Neural progenitor cell (in vitro differentiated cells): Measurements from ENCODE around the gene RBM19. TPM values are rescaled to one million over a fixed set of nuclear protein-coding genes. Genes with fewer than 3 reads are reported as not detected.

Source experiments
- DNase-seq: peaks from one replicate; pipeline ENCODE4 v3.0.0-alpha.2; 2016; ENCODE audit warnings: low spot score
- H2AFZ ChIP-seq: fragments of 200-600 bp; sonication (generic); replicated peaks from 2 replicates; pipeline ENCODE4 v1.6.1; 2016; ENCODE audit warnings: antibody characterized with exemption
- H3F3A ChIP-seq: fragments of 200-600 bp; sonication (generic); 2 replicates; pipeline ENCODE4 v1.6.1; 2016; ENCODE audit warnings: antibody characterized with exemption, low read depth
- H3K27ac ChIP-seq: fragments of 200-600 bp; sonication (generic); 2 replicates; pipeline ENCODE4 v1.5.1; 2016; ENCODE audit warnings: mild to moderate bottlenecking
- H3K27me3 ChIP-seq: fragments of 200-600 bp; sonication (generic); 2 replicates; pipeline ENCODE4 v1.6.1; 2016; ENCODE audit warnings: mild to moderate bottlenecking, moderate library complexity
- H3K36me3 ChIP-seq: fragments of 200-600 bp; sonication (generic); 2 replicates; pipeline ENCODE4 v1.5.1; 2016
- H3K4me1 ChIP-seq: fragments of 200-600 bp; sonication (generic); 2 replicates; pipeline ENCODE4 v1.6.1; 2016; ENCODE audit warnings: mixed run types
- H3K4me2 ChIP-seq: fragments of 200-600 bp; sonication (generic); 2 replicates; pipeline ENCODE4 v1.6.1; 2016
- H3K4me3 ChIP-seq: fragments of 200-600 bp; sonication (generic); 2 replicates; pipeline ENCODE4 v1.5.1; 2016
- H3K79me2 ChIP-seq: fragments of 200-600 bp; sonication (generic); 2 replicates; pipeline ENCODE4 v1.6.1; 2016; ENCODE audit warnings: low read depth
- H3K9ac ChIP-seq: fragments of 200-600 bp; sonication (generic); 2 replicates; pipeline ENCODE4 v1.6.1; 2016
- H3K9me3 ChIP-seq: fragments of 200-600 bp; sonication (generic); 2 replicates; pipeline ENCODE4 v1.5.1; 2016; ENCODE audit warnings: low read depth
- H4K20me1 ChIP-seq: fragments of 200-600 bp; sonication (generic); 2 replicates; pipeline ENCODE4 v1.6.1; 2016; ENCODE audit warnings: low read depth
- H3K27ac Mint-ChIP-seq: 3 replicates; pipeline ENCODE4 v1.8.0; 2021; ENCODE audit warnings: mixed read lengths
- H3K27me3 Mint-ChIP-seq: 2 replicates; pipeline ENCODE4 v1.8.0; 2022; ENCODE audit warnings: low read depth, mild to moderate bottlenecking, inconsistent platforms, moderate library complexity, mixed read lengths; ENCODE audit not compliant: insufficient read depth
- H3K36me3 Mint-ChIP-seq: 3 replicates; pipeline ENCODE4 v1.8.0; 2021; ENCODE audit warnings: mixed read lengths
- H3K4me1 Mint-ChIP-seq: 3 replicates; pipeline ENCODE4 v1.8.0; 2021; ENCODE audit warnings: mixed read lengths
- H3K4me3 Mint-ChIP-seq: 3 replicates; pipeline ENCODE4 v1.8.0; 2021; ENCODE audit warnings: mild to moderate bottlenecking, moderate library complexity, mixed read lengths
- H3K9me3 Mint-ChIP-seq: 3 replicates; pipeline ENCODE4 v1.8.0; 2020; ENCODE audit warnings: mixed read lengths
- EZH2 ChIP-seq: fragments of 200-600 bp; sonication (generic); IDR thresholded peaks from 2 replicates; pipeline ENCODE4 v1.6.1; 2017; ENCODE audit warnings: antibody characterized with exemption, mild to moderate bottlenecking, moderate library complexity
- EZH2phosphoT487 ChIP-seq: fragments of 200-600 bp; sonication (generic); IDR thresholded peaks from 2 replicates; pipeline ENCODE4 v1.6.1; 2017; ENCODE audit warnings: antibody characterized with exemption
- total RNA-seq: library from RNA; depleted of rRNA; stranded (reverse); fragments of >200 nt; gene quantifications from 2 replicates; pipeline ENCODE4 v1.2.3, GENCODE V29; 2015; ENCODE audit warnings: low replicate concordance
- TF ChIP-seq, protein P1 (sequence below): fragments of 200-600 bp; sonication (generic); IDR thresholded peaks from 2 replicates; pipeline ENCODE4 v1.5.1; 2017; ENCODE audit warnings: antibody characterized with exemption, mild to moderate bottlenecking

The RBM19 gene
- total RNA-seq, 1 donor from 2014 or later, result 23.5 TPM

DNA sequence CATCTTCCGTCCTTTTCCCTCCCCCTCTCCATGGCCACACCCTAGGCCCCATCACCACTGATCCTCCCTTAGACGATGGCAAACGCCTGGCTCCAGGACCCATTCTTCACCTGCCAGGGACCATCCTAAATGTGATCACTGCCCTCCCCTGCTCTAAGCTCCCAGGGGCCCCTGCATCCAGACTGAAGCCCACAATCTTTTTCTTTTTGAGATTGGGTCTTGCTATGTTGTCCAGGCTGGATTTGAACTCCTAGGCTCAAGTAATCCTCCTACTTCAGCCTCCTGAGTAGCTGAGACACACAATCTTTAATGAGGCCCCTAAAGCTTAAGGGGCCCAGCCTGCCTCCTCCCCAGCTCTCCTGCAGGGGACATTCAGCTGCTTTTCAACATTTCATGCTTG is 15.3 kb downstream of the RBM19 start:
- no peaks in the 10 kb centered on the region for H3K9me3 ChIP-seq
- no peaks in the 10 kb centered on the region for H3F3A ChIP-seq
- H3K36me3 Mint-ChIP-seq, result peaks cover 6% of the 10 kb centered on the region
- no peak overlapping the region for H3K4me2 ChIP-seq
- H3K27ac ChIP-seq, result no peak overlapping the region
- H3K79me2 ChIP-seq, result no peaks in the 10 kb centered on the region
- H2AFZ ChIP-seq, result no peak overlapping the region
- no peaks in the 10 kb centered on the region for H3K9me3 Mint-ChIP-seq
- H3K27me3 Mint-ChIP-seq, result no peaks in the 10 kb centered on the region
- H3K36me3 ChIP-seq, result no peaks in the 10 kb centered on the region
- DNase-seq, result no peak
- no peak overlapping the region for H3K4me3 Mint-ChIP-seq
- H3K27me3 ChIP-seq, result no peaks in the 10 kb centered on the region
- no peak overlapping the region for H3K4me3 ChIP-seq
- no peak overlapping the region for H3K27ac Mint-ChIP-seq
- no peaks in the 10 kb centered on the region for H3K4me1 Mint-ChIP-seq
- H3K4me1 ChIP-seq, result no peaks in the 10 kb centered on the region
- no peak overlapping the region for H3K9ac ChIP-seq
- H4K20me1 ChIP-seq, result no peaks in the 10 kb centered on the region
- TF ChIP-seq, protein P1, sequence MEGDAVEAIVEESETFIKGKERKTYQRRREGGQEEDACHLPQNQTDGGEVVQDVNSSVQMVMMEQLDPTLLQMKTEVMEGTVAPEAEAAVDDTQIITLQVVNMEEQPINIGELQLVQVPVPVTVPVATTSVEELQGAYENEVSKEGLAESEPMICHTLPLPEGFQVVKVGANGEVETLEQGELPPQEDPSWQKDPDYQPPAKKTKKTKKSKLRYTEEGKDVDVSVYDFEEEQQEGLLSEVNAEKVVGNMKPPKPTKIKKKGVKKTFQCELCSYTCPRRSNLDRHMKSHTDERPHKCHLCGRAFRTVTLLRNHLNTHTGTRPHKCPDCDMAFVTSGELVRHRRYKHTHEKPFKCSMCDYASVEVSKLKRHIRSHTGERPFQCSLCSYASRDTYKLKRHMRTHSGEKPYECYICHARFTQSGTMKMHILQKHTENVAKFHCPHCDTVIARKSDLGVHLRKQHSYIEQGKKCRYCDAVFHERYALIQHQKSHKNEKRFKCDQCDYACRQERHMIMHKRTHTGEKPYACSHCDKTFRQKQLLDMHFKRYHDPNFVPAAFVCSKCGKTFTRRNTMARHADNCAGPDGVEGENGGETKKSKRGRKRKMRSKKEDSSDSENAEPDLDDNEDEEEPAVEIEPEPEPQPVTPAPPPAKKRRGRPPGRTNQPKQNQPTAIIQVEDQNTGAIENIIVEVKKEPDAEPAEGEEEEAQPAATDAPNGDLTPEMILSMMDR, result no peak
- no peak for TF ChIP-seq EZH2
- no peak for TF ChIP-seq EZH2phosphoT487

DNA sequence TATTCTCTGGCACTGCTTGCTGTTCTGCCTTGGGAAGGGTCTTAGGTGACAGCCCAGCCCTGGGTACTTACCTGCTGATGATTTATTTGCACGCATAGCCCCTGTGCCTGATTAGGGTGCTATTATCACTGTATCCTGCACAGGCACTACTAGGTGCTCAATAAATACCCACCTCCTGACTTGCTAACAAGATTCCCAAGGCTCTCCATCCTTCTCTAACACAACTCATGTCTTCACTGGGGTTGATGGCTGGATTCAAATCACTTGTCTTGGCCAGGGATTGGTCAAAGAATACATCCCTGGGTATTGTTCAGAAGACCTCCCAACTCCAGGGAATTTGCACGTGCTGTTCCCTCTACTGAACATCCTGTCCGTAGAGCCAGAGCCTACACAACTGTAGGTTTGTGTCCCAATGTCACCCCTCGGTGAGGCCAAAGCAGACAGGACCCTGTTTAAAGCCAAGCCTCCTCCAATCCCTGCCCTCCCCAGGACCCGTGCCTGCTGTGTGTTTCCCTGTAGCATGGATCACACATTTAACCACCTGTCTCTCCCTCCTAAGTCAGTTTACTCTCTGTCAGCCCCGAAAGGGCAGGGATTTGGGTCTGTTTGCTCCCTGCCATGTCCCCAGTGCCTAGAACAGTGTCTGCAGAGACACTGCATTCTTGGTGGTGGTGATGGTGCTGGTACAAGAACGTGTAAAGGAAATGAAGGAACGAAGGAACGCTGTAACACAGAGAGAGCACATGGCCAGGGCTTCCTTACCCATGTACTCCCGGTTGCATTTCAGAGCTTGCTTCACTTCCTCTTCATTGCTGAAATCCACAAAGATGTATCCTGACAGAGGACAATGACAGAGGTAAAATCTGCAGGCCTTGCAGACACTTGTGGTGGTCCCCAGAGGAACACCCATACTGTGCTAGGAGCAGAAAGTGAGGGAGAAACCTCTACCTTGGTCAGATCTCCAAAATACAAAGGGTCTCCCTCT is 16.5 kb downstream of the RBM19 start:
- Histone ChIP-seq H3K4me2 (no peak overlapping the region), H4K20me1 (no peaks in the 10 kb centered on the region), H2AFZ (no peak overlapping the region), H3F3A (no peaks in the 10 kb centered on the region), H3K27ac (no peak overlapping the region), H3K27me3 (no peaks in the 10 kb centered on the region), H3K4me3 (no peak overlapping the region), H3K9ac (no peak overlapping the region), H3K36me3 (no peaks in the 10 kb centered on the region), H3K9me3 (no peaks in the 10 kb centered on the region), H3K79me2 (no peaks in the 10 kb centered on the region), H3K4me1 (no peaks in the 10 kb centered on the region)
- no peak for DNase-seq
- Mint-ChIP-seq H3K4me3 (no peak overlapping the region), H3K4me1 (no peaks in the 10 kb centered on the region), H3K9me3 (no peaks in the 10 kb centered on the region), H3K36me3 (peaks cover 3% of the 10 kb centered on the region), H3K27ac (no peak overlapping the region), H3K27me3 (no peaks in the 10 kb centered on the region)
- TF ChIP-seq EZH2, result no peak
- no peak for TF ChIP-seq EZH2phosphoT487
- TF ChIP-seq, protein P1, result no peak

DNA sequence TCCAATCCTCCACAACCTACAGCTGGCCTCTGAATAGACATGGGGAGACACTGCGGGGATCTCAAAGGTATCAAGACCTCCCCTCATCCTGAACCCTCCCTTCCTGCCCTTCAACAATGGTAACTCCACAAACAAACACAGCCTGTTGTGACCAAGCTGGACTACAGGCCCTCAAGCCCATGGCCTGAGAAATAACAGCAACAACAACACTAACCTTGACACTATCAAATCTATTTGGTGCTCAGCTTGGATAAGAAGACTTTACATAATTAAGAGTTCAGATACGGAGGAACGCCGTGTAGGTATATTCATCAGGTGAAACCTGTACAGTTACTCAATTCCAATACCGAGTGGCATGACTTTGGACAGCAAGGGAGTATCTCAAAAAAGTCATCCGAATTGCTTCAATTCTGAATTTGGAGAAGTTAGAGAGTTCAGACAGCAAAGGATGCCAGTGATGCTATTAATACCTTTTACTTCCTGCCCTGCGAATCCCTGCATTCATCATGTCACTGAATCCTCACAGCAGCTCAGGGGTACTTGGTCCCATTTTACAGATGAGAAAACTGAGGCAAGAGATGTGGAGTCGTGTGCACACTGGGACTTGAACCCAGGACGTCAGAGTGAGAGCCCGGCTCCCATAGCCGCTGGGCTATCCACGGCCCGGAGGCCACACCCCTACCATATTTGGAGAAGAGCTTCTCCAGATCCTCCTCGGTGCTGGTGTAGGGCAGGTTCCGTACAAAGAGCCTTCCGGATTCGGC is 17.8 kb downstream of the RBM19 start:
- Mint-ChIP-seq H3K4me3 (no peak overlapping the region), H3K4me1 (no peaks in the 10 kb centered on the region), H3K36me3 (peaks cover 3% of the 10 kb centered on the region), H3K27me3 (no peaks in the 10 kb centered on the region), H3K9me3 (no peaks in the 10 kb centered on the region), H3K27ac (no peak overlapping the region)
- Histone ChIP-seq H3K4me3 (no peak overlapping the region), H3F3A (no peaks in the 10 kb centered on the region), H3K79me2 (no peaks in the 10 kb centered on the region), H3K9me3 (no peaks in the 10 kb centered on the region), H4K20me1 (no peaks in the 10 kb centered on the region), H3K36me3 (no peaks in the 10 kb centered on the region), H3K27ac (no peak overlapping the region), H3K27me3 (no peaks in the 10 kb centered on the region), H3K4me2 (no peak overlapping the region), H2AFZ (no peak overlapping the region), H3K4me1 (no peaks in the 10 kb centered on the region), H3K9ac (no peak overlapping the region)
- no peak for DNase-seq
- TF ChIP-seq, protein P1, result no peak
- TF ChIP-seq EZH2 (no peak), EZH2phosphoT487 (no peak)
